Trophoblast cell (in vitro differentiated cells and primary cell): Measurements from ENCODE around the gene UBAC2.

Experiments
- DNase-seq, 2 donors: peaks; one replicate each; pipeline ENCODE4 v3.0.0-alpha.2; 2016
- H2AFZ ChIP-seq: 2 replicates; pipeline ENCODE4 v1.6.1; 2013; ENCODE audit warnings: low read length, moderate library complexity, mild to moderate bottlenecking; ENCODE audit not compliant: insufficient read depth, poor library complexity
- H2AK5ac ChIP-seq: 2 replicates; pipeline ENCODE4 v1.6.1; 2013; ENCODE audit warnings: mild to moderate bottlenecking, low read length
- H2BK120ac ChIP-seq: 2 replicates; pipeline ENCODE4 v1.6.1; 2013; ENCODE audit warnings: low read length, mild to moderate bottlenecking, moderate library complexity; ENCODE audit not compliant: insufficient read depth, poor library complexity
- H2BK12ac ChIP-seq: 2 replicates; pipeline ENCODE4 v1.6.1; 2013; ENCODE audit warnings: mild to moderate bottlenecking, low read length, moderate library complexity
- H2BK5ac ChIP-seq: 2 replicates; pipeline ENCODE4 v1.6.1; 2013; ENCODE audit warnings: low read length, low read depth, moderate library complexity, mild to moderate bottlenecking; ENCODE audit not compliant: poor library complexity
- H3K14ac ChIP-seq: 2 replicates; pipeline ENCODE4 v1.6.1; 2013; ENCODE audit warnings: mild to moderate bottlenecking, low read length
- H3K18ac ChIP-seq: 2 replicates; pipeline ENCODE4 v1.6.1; 2013; ENCODE audit warnings: mild to moderate bottlenecking, low read length
- H3K23ac ChIP-seq: 2 replicates; pipeline ENCODE4 v1.6.1; 2013; ENCODE audit warnings: low read length
- H3K27ac ChIP-seq: 2 replicates; pipeline ENCODE4 v1.5.1; 2013; ENCODE audit warnings: low read depth, mild to moderate bottlenecking, inconsistent platforms, low read length, moderate library complexity
- H3K27me3 ChIP-seq: 2 replicates; pipeline ENCODE4 v1.6.1; 2013; ENCODE audit warnings: inconsistent platforms, mild to moderate bottlenecking, low read length, moderate library complexity; ENCODE audit not compliant: insufficient read depth
- H3K36me3 ChIP-seq, 2 experiments: 1 replicate in 1 of 2; 2 replicates in 1 of 2; pipeline ENCODE4 v1.6.1; 2013; ENCODE audit warnings: low read length in 2 of 2, mild to moderate bottlenecking in 2 of 2, moderate library complexity in 1 of 2; ENCODE audit not compliant: insufficient read depth in 2 of 2, control insufficient read depth in 1 of 2
- H3K4ac ChIP-seq: 2 replicates; pipeline ENCODE4 v1.6.1; 2013; ENCODE audit warnings: low read depth, mild to moderate bottlenecking, low read length, moderate library complexity
- H3K4me1 ChIP-seq, 2 experiments: 1 replicate in 1 of 2; 2 replicates in 1 of 2; pipeline ENCODE4 v1.6.1; 2013; ENCODE audit warnings: low read length in 2 of 2, mild to moderate bottlenecking in 2 of 2, moderate library complexity in 1 of 2; ENCODE audit not compliant: insufficient read depth in 2 of 2, control insufficient read depth in 1 of 2
- H3K4me2 ChIP-seq: 2 replicates; pipeline ENCODE4 v1.6.1; 2013; ENCODE audit warnings: inconsistent platforms, mild to moderate bottlenecking, low read length, moderate library complexity
- H3K4me3 ChIP-seq: 2 replicates; pipeline ENCODE4 v1.5.1; 2013; ENCODE audit warnings: mild to moderate bottlenecking, low read depth, low read length, inconsistent platforms
- H3K79me1 ChIP-seq: one replicate; pipeline ENCODE4 v1.6.1; 2013; ENCODE audit warnings: low read length
- H3K79me2 ChIP-seq: 2 replicates; pipeline ENCODE4 v1.6.1; 2013; ENCODE audit warnings: low read length, mild to moderate bottlenecking; ENCODE audit not compliant: control insufficient read depth, insufficient read depth, poor library complexity
- H3K9ac ChIP-seq: 2 replicates; pipeline ENCODE4 v1.6.1; 2013; ENCODE audit warnings: mild to moderate bottlenecking, low read length
- H3K9me3 ChIP-seq: 2 replicates; pipeline ENCODE4 v1.6.1; 2013; ENCODE audit warnings: low read depth, mild to moderate bottlenecking, control low read depth, inconsistent platforms, low read length; ENCODE audit not compliant: insufficient read depth
- H4K12ac ChIP-seq: 2 replicates; pipeline ENCODE4 v1.6.1; 2013; ENCODE audit warnings: low read depth, mild to moderate bottlenecking, low read length, moderate library complexity
- H4K8ac ChIP-seq: 2 replicates; pipeline ENCODE4 v1.6.1; 2013; ENCODE audit warnings: low read depth, mild to moderate bottlenecking, low read length, moderate library complexity
- H4K91ac ChIP-seq: one replicate; pipeline ENCODE4 v1.6.1; 2013; ENCODE audit warnings: low read depth, mild to moderate bottlenecking, low read length, moderate library complexity
- WGBS: extraction: QIAGEN DNeasy Blood & Tissue Kit; methylation state at CpG from one replicate; pipeline ENCODE4 v1.1.7; 2013; ENCODE audit warnings: missing lambda C conversion rate; ENCODE audit not compliant: insufficient read length, insufficient coverage; ENCODE audit errors: extremely low coverage; 5-methylcytosine and 5-hydroxymethylcytosine counted together

Gene UBAC2

GRCh38 chr13:99370481-99371275 is 170.0 kb downstream of the UBAC2 start:
- Histone ChIP-seq H3K4me2 (no peak overlapping the region), H3K4me1 (peaks cover 0 to 2% of the 10 kb centered on the region in 2 experiments), H2BK12ac (no peak overlapping the region), H3K27me3 (no peaks in the 10 kb centered on the region), H2BK120ac (no peak overlapping the region), H2AK5ac (no peak overlapping the region), H4K8ac (no peak overlapping the region), H3K18ac (no peak overlapping the region), H3K79me2 (no peaks in the 10 kb centered on the region), H2AFZ (no peak overlapping the region), H4K12ac (no peak overlapping the region), H3K23ac (no peak overlapping the region), H3K4ac (no peak overlapping the region), H4K91ac (no peak overlapping the region), H3K9ac (no peak overlapping the region), H3K79me1 (no peaks in the 10 kb centered on the region), H2BK5ac (no peak overlapping the region), H3K9me3 (no peaks in the 10 kb centered on the region), H3K14ac (no peak overlapping the region), H3K36me3 (peaks cover 3 to 9% of the 10 kb centered on the region in 2 experiments), H3K4me3 (no peak overlapping the region), H3K27ac (no peak overlapping the region)
- no peak for DNase-seq
- WGBS = no CpG with 5 or more reads among the region's 12 CpGs

DNA sequence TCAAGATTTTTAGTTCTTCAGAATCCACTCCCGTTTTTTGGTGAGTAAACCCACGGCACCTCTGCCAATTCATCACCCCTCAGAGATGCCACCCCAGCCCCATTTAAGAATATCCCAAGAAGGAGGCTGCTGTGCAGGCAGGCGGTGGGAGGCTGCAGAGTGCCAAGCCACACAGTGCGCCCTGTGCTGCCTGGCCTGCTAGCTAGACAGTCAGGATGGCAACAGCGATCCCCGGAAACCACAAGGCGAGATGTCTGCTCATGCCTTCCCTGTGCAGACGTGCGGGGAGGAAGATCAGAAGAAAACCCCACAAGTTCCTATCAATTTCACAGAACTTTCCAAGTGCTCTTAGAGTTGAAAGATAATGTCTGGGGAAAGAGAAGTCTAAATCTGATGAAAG is 171.3 kb downstream of the UBAC2 start:
- H4K12ac ChIP-seq = no peak overlapping the region
- no peak overlapping the region for H3K4me3 ChIP-seq
- H2BK12ac ChIP-seq = no peak overlapping the region
- peaks cover 5 to 11% of the 10 kb centered on the region in 2 experiments for H3K36me3 ChIP-seq
- H3K79me1 ChIP-seq = no peaks in the 10 kb centered on the region
- no peaks in the 10 kb centered on the region for H3K27me3 ChIP-seq
- no peak overlapping the region for H3K4ac ChIP-seq
- no peak overlapping the region for H3K14ac ChIP-seq
- no peak overlapping the region for H2AK5ac ChIP-seq
- H3K9me3 ChIP-seq = no peaks in the 10 kb centered on the region
- H3K79me2 ChIP-seq = no peaks in the 10 kb centered on the region
- no peak overlapping the region for H2AFZ ChIP-seq
- no peak overlapping the region for H2BK120ac ChIP-seq
- WGBS = no CpG with 5 or more reads among the region's 9 CpGs
- H3K23ac ChIP-seq = no peak overlapping the region
- H3K4me1 ChIP-seq = no peaks in the 10 kb centered on the region
- no peak overlapping the region for H4K91ac ChIP-seq
- H3K18ac ChIP-seq = no peak overlapping the region
- no peak for DNase-seq
- H4K8ac ChIP-seq = no peak overlapping the region
- no peak overlapping the region for H3K27ac ChIP-seq
- no peak overlapping the region for H2BK5ac ChIP-seq
- H3K9ac ChIP-seq = no peak overlapping the region
- no peak overlapping the region for H3K4me2 ChIP-seq

- Histone ChIP-seq H3K4me2 (no peak overlapping the region), H4K8ac (no peak overlapping the region), H2BK120ac (no peak overlapping the region), H3K23ac (no peak overlapping the region), H4K91ac (no peak overlapping the region), H3K9me3 (no peaks in the 10 kb centered on the region), H3K4me3 (no peak overlapping the region), H3K27me3 (no peaks in the 10 kb centered on the region), H3K14ac (no peak overlapping the region), H3K4ac (no peak overlapping the region), H3K9ac (no peak overlapping the region), H2BK12ac (no peak overlapping the region), H3K79me2 (no peaks in the 10 kb centered on the region), H3K36me3 (peaks cover 14 to 15% of the 10 kb centered on the region in 2 experiments), H4K12ac (no peak overlapping the region), H2AFZ (no peak overlapping the region), H3K4me1 (no peaks in the 10 kb centered on the region), H2AK5ac (no peak overlapping the region), H3K79me1 (no peaks in the 10 kb centered on the region), H3K18ac (no peak overlapping the region), H2BK5ac (no peak overlapping the region), H3K27ac (no peak overlapping the region)
- no CpG with 5 or more reads among the region's 8 CpGs for WGBS
- no peak for DNase-seq
These were observed 172.8 kb downstream of the UBAC2 start for GRCh38 chr13:99373436-99373835.

GRCh38 chr13:99374169-99374991 is 173.7 kb downstream of the UBAC2 start:
- no peak overlapping the region for H4K8ac ChIP-seq
- no peak overlapping the region for H3K18ac ChIP-seq
- H2BK5ac ChIP-seq = no peak overlapping the region
- peaks cover 11 to 13% of the 10 kb centered on the region in 2 experiments for H3K36me3 ChIP-seq
- H3K14ac ChIP-seq = no peak overlapping the region
- H3K9ac ChIP-seq = no peak overlapping the region
- H3K27me3 ChIP-seq = no peaks in the 10 kb centered on the region
- H2BK12ac ChIP-seq = no peak overlapping the region
- no peaks in the 10 kb centered on the region for H3K9me3 ChIP-seq
- no peaks in the 10 kb centered on the region for H3K79me1 ChIP-seq
- H3K4me1 ChIP-seq = no peaks in the 10 kb centered on the region
- no peak overlapping the region for H2BK120ac ChIP-seq
- no peak overlapping the region for H3K4ac ChIP-seq
- no peaks in the 10 kb centered on the region for H3K79me2 ChIP-seq
- H4K12ac ChIP-seq = no peak overlapping the region
- no peak overlapping the region for H3K4me3 ChIP-seq
- no peak overlapping the region for H3K4me2 ChIP-seq
- WGBS = no CpG with 5 or more reads among the region's 10 CpGs
- no peak overlapping the region for H4K91ac ChIP-seq
- no peak for DNase-seq
- H2AFZ ChIP-seq = no peak overlapping the region
- H3K23ac ChIP-seq = no peak overlapping the region
- H3K27ac ChIP-seq = no peak overlapping the region
- no peak overlapping the region for H2AK5ac ChIP-seq
